Loucy (cell line): Measurements from ENCODE around the gene CNTNAP2.

Source experiments
- EZH2phosphoT487 ChIP-seq: fragments of 200-600 bp; IDR thresholded peaks from 2 replicates; pipeline ENCODE4 v1.6.1; 2018; ENCODE audit warnings: antibody characterized with exemption, mild to moderate bottlenecking, moderate library complexity, borderline replicate concordance
- TF ChIP-seq, protein P1 (sequence below): fragments of 200-600 bp; sonication (generic); conservative IDR thresholded peaks from 2 replicates; pipeline ENCODE4 v1.5.1; 2014; ENCODE audit warnings: mild to moderate bottlenecking, antibody characterized with exemption, low read length

GRCh38 chr7:148433521-148434180 is 2317.1 kb downstream of the CNTNAP2 start:
- TF ChIP-seq, protein P1, sequence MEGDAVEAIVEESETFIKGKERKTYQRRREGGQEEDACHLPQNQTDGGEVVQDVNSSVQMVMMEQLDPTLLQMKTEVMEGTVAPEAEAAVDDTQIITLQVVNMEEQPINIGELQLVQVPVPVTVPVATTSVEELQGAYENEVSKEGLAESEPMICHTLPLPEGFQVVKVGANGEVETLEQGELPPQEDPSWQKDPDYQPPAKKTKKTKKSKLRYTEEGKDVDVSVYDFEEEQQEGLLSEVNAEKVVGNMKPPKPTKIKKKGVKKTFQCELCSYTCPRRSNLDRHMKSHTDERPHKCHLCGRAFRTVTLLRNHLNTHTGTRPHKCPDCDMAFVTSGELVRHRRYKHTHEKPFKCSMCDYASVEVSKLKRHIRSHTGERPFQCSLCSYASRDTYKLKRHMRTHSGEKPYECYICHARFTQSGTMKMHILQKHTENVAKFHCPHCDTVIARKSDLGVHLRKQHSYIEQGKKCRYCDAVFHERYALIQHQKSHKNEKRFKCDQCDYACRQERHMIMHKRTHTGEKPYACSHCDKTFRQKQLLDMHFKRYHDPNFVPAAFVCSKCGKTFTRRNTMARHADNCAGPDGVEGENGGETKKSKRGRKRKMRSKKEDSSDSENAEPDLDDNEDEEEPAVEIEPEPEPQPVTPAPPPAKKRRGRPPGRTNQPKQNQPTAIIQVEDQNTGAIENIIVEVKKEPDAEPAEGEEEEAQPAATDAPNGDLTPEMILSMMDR = no peak
- no peak for TF ChIP-seq EZH2phosphoT487
